Measurements from ENCODE around the gene SDCCAG8. TPM values are rescaled to one million over a fixed set of nuclear protein-coding genes. Genes with fewer than 3 reads are reported as not detected.
A peak's percentile ranks its signal among the peaks of the same experiment; 100 is the strongest.

Gene SDCCAG8
- total RNA-seq, 4 donors from 2014 or later, result 24.5 to 52.7 (median 31.7) TPM

- WGBS, result 49% methylated on average over 4 of the region's 4 CpGs
- no peak for DNase-seq (ENCODE audit: extremely low spot score)
- peaks cover 22 to 31% (median 28%) of the 10 kb centered on the region in 4 donors for H3K4me1 ChIP-seq
- peaks cover 0 to 20% (median 18%) of the 10 kb centered on the region in 4 donors for H3K9me3 ChIP-seq
- no peaks in the 10 kb centered on the region for H3K27me3 ChIP-seq
- TF ChIP-seq POLR2A (IDR thresholded peaks at IDR 0.05; ENCODE audit: low read depth) (no peak), POLR2AphosphoS5 (IDR thresholded peaks at IDR 0.05) (no peak)
- intact Hi-C loops (cut with DNase I), result no loop called here
- H3K4me3 ChIP-seq, result no peak overlapping the region
- no peaks in the 10 kb centered on the region for H3K36me3 ChIP-seq
- H3K27ac ChIP-seq (replicated peaks in 1 of 4), result no peak overlapping the region
Measured at GRCh38 chr1:243234978-243235647, 20.7 kb upstream of the SDCCAG8 start.

GRCh38 chr1:243236604-243237252 lies 19.1 kb upstream of the SDCCAG8 start:
- 37% methylated on average over 4 of the region's 4 CpGs for WGBS
- DNase-seq (ENCODE audit: extremely low spot score), result no peak
- Histone ChIP-seq H3K27ac (replicated peaks in 1 of 4) (peak overlapping the region; percentile 22 to 46 (median 23)), H3K9me3 (peaks cover 0 to 4% (median 3%) of the 10 kb centered on the region in 4 donors), H3K4me1 (peaks cover 22 to 31% (median 28%) of the 10 kb centered on the region in 4 donors), H3K4me3 (no peak overlapping the region), H3K36me3 (no peaks in the 10 kb centered on the region), H3K27me3 (no peaks in the 10 kb centered on the region)
- intact Hi-C loops (cut with DNase I), result no loop called here
- TF ChIP-seq POLR2AphosphoS5 (IDR thresholded peaks at IDR 0.05) (no peak), CTCF (IDR thresholded peaks at IDR 0.05) (no peak), POLR2A (IDR thresholded peaks at IDR 0.05; ENCODE audit: low read depth) (no peak), EP300 (IDR thresholded peaks at IDR 0.05) (no peak)

GRCh38 chr1:243244432-243244841 lies 11.4 kb upstream of the SDCCAG8 start:
- Histone ChIP-seq H3K27me3 (no peaks in the 10 kb centered on the region), H3K36me3 (no peaks in the 10 kb centered on the region), H3K4me1 (peaks cover 2 to 24% (median 14%) of the 10 kb centered on the region in 4 donors), H3K9me3 (no peaks in the 10 kb centered on the region), H3K4me3 (no peak overlapping the region), H3K27ac (replicated peaks in 1 of 4) (no peak overlapping the region)
- WGBS, result 74% methylated on average over 9 of the region's 9 CpGs
- intact Hi-C loops (cut with DNase I), result no loop called here
- DNase-seq (ENCODE audit: extremely low spot score), result no peak
- no peak for TF ChIP-seq POLR2AphosphoS5 (IDR thresholded peaks at IDR 0.05)
- no peak for TF ChIP-seq EP300 (IDR thresholded peaks at IDR 0.05)
- no peak for TF ChIP-seq POLR2A (IDR thresholded peaks at IDR 0.05; ENCODE audit: low read depth)
- no peak for TF ChIP-seq CTCF (IDR thresholded peaks at IDR 0.05)

GRCh38 chr1:243246916-243247315 lies 8.9 kb upstream of the SDCCAG8 start:
- Histone ChIP-seq H3K4me1 (peaks cover 14 to 45% (median 33%) of the 10 kb centered on the region in 4 donors), H3K9me3 (no peaks in the 10 kb centered on the region), H3K27ac (replicated peaks in 1 of 4) (peak overlapping the region in 2 of 4 donors; percentile 13 to 42), H3K4me3 (no peak overlapping the region), H3K36me3 (no peaks in the 10 kb centered on the region), H3K27me3 (no peaks in the 10 kb centered on the region)
- WGBS, result 84% methylated on average over 1 of the region's 1 CpG
- no peak for TF ChIP-seq POLR2A (IDR thresholded peaks at IDR 0.05; ENCODE audit: low read depth)
- TF ChIP-seq EP300 (IDR thresholded peaks at IDR 0.05), result no peak
- no peak for TF ChIP-seq POLR2AphosphoS5 (IDR thresholded peaks at IDR 0.05)
- TF ChIP-seq CTCF (IDR thresholded peaks at IDR 0.05), result no peak
- intact Hi-C loops (cut with DNase I), result no loop called here
- DNase-seq (ENCODE audit: extremely low spot score), result no peak

GRCh38 chr1:243247901-243248300 lies 7.9 kb upstream of the SDCCAG8 start:
- Histone ChIP-seq H3K9me3 (no peaks in the 10 kb centered on the region), H3K27me3 (no peaks in the 10 kb centered on the region), H3K36me3 (no peaks in the 10 kb centered on the region), H3K27ac (replicated peaks in 1 of 4) (no peak overlapping the region), H3K4me1 (peaks cover 21 to 54% (median 42%) of the 10 kb centered on the region in 4 donors), H3K4me3 (no peak overlapping the region)
- WGBS, result 78% methylated on average over 3 of the region's 3 CpGs
- TF ChIP-seq POLR2AphosphoS5 (IDR thresholded peaks at IDR 0.05) (no peak), POLR2A (IDR thresholded peaks at IDR 0.05; ENCODE audit: low read depth) (no peak), EP300 (IDR thresholded peaks at IDR 0.05) (no peak), CTCF (IDR thresholded peaks at IDR 0.05) (no peak)
- no peak for DNase-seq (ENCODE audit: extremely low spot score)
- intact Hi-C loops (cut with DNase I), result no loop called here

Data from esophagus muscularis mucosa (tissue), 4 donors.